Measurements from ENCODE around the gene SYNJ1.
"Not testable (repeated sequence)": the region's sequence is repeated elsewhere in the genome, so short reads cannot be mapped to it uniquely, and the experiment has no call there.

DNA sequence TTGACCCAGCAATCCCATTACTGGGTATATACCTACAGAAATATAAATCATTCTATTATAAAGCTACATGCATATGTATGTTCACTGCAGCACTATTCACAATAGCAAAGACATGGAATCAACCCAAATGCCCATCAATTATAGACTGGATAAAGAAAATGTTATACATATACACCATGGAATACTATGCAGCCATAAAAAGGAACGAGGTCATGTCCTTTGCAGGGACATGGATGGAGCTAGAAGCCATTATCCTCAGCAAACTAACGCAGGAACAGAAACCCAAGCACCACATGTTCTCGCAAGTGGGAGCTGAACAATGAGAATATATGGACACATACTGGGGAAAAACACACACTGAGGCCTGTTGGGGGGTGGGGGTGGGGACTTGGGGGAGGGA is 18.9 kb upstream of the SYNJ1 start:
- not testable (repeated sequence) for TF ChIP-seq POLR2AphosphoS5 (IDR thresholded peaks at IDR 0.05; ENCODE audit: borderline replicate concordance, low read depth, low read length); EZH2 (IDR thresholded peaks at IDR 0.05); FOXP2 (optimal IDR thresholded peaks at IDR 0.05; ENCODE audit: control extremely low read depth, extremely low read length, insufficient read depth)

Data from SK-N-MC (cell line).